ENCODE measurements around the gene LRRC8A. TPM values are rescaled to one million over a fixed set of nuclear protein-coding genes. Genes with fewer than 3 reads are reported as not detected.

The LRRC8A gene
- total and polyA plus RNA-seq, 2 of the 13 experiments (the other 11 are each of a cell fraction or from before 2014, with no cell fraction given) = 16.1 to 40.6 TPM

GRCh38 chr9:128881884-128882676 lies at the start of gene LRRC8A, which contains the start of gene KYAT1 (continued):
- peak; percentile 81; the same call in 1 of the 2 replicates for TF ChIP-seq THAP9 (CRISPR knock-in tag; IDR thresholded peaks at IDR 0.05; ENCODE audit: borderline replicate concordance)
- TF ChIP-seq CREM (IDR thresholded peaks at IDR 0.05) = peak; percentile 93
- peak; percentile 46; the same call in 1 of the 2 replicates for TF ChIP-seq CREM (CRISPR knock-in tag; IDR thresholded peaks at IDR 0.05)
- TF ChIP-seq ELF1 (CRISPR knock-in tag; IDR thresholded peaks at IDR 0.05) = peak; percentile 98
- peak; percentile 14; the same call in 1 of the 2 replicates for TF ChIP-seq TOPORS (CRISPR knock-in tag; IDR thresholded peaks at IDR 0.05)
- TF ChIP-seq ZNF577 (CRISPR knock-in tag; IDR thresholded peaks at IDR 0.05; ENCODE audit: borderline replicate concordance, low read depth) = no peak
- TF ChIP-seq E2F1 (CRISPR knock-in tag; IDR thresholded peaks at IDR 0.05) = peak; percentile 95
- no peak for TF ChIP-seq ZNF773 (CRISPR knock-in tag; IDR thresholded peaks at IDR 0.05; ENCODE audit: borderline replicate concordance)
- no peak for TF ChIP-seq DR1 (CRISPR knock-in tag; IDR thresholded peaks at IDR 0.05)
- TF ChIP-seq ZNF232 (CRISPR knock-in tag; IDR thresholded peaks at IDR 0.05; ENCODE audit: borderline replicate concordance) = 0 out of 2 replicates have a peak, but pooled peaks have one; percentile 5
- no peak for TF ChIP-seq SOX13 (IDR thresholded peaks at IDR 0.05)
- peak in 1 of 2 experiments; percentile 59; a peak in 1 of 4 replicates for TF ChIP-seq SOX13 (CRISPR knock-in tag; conservative IDR thresholded peaks at IDR 0.05 in 1 of 2, IDR thresholded peaks at IDR 0.05 in 1 of 2)
- TF ChIP-seq ZFP36 (IDR thresholded peaks at IDR 0.05; ENCODE audit: borderline replicate concordance, low read depth, low read length, partially characterized antibody) = no peak
- TF ChIP-seq IRX3 (CRISPR knock-in tag; IDR thresholded peaks at IDR 0.05; ENCODE audit: borderline replicate concordance, low read depth) = no peak
- TF ChIP-seq, protein P1, sequence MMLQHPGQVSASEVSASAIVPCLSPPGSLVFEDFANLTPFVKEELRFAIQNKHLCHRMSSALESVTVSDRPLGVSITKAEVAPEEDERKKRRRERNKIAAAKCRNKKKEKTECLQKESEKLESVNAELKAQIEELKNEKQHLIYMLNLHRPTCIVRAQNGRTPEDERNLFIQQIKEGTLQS (CRISPR knock-in tag; IDR thresholded peaks at IDR 0.05) = peak; percentile 76
- 0 out of 2 replicates have a peak, but pooled peaks have one; percentile 51 for TF ChIP-seq ZNF383 (CRISPR knock-in tag; IDR thresholded peaks at IDR 0.05; ENCODE audit: borderline replicate concordance)
- TF ChIP-seq ISL2 (CRISPR knock-in tag; IDR thresholded peaks at IDR 0.05) = peak; percentile 39; the same call in 1 of the 2 replicates
- peak; percentile 22; the same call in 1 of the 2 replicates for TF ChIP-seq CEBPG (CRISPR knock-in tag; IDR thresholded peaks at IDR 0.05)
- TF ChIP-seq FOXA3 (CRISPR knock-in tag; IDR thresholded peaks at IDR 0.05) = 0 out of 2 replicates have a peak, but pooled peaks have one; percentile 31
- no peak for TF ChIP-seq ZNF362 (CRISPR knock-in tag; IDR thresholded peaks at IDR 0.05; ENCODE audit: borderline replicate concordance)
- peak; percentile 51; the same call in 1 of the 2 replicates for TF ChIP-seq MXD4 (CRISPR knock-in tag; IDR thresholded peaks at IDR 0.05)
- TF ChIP-seq, protein P2, sequence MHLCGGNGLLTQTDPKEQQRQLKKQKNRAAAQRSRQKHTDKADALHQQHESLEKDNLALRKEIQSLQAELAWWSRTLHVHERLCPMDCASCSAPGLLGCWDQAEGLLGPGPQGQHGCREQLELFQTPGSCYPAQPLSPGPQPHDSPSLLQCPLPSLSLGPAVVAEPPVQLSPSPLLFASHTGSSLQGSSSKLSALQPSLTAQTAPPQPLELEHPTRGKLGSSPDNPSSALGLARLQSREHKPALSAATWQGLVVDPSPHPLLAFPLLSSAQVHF (CRISPR knock-in tag; IDR thresholded peaks at IDR 0.05) = no peak
- TF ChIP-seq NFE2 (CRISPR knock-in tag; IDR thresholded peaks at IDR 0.05) = no peak
